Measurements from ENCODE around the gene HSPBAP1. TPM values are rescaled to one million over a fixed set of nuclear protein-coding genes. Genes with fewer than 3 reads are reported as not detected.

Gene HSPBAP1
- total RNA-seq, 2 donors from 2014 or later, result 4.1 to 9.3 TPM

- no peak overlapping the region for H3K4me3 ChIP-seq
- H3K36me3 ChIP-seq, result no peaks in the 10 kb centered on the region
- no peaks in the 10 kb centered on the region for H3K27me3 ChIP-seq (replicated peaks; ENCODE audit: insufficient read depth)
- intact Hi-C loops (cut with DNase I), result no loop called here
- 69% methylated on average over 2 of the region's 2 CpGs for WGBS
- TF ChIP-seq CTCF (IDR thresholded peaks at IDR 0.05) (no peak), POLR2A (IDR thresholded peaks at IDR 0.05) (no peak), POLR2AphosphoS5 (IDR thresholded peaks at IDR 0.05) (no peak)
- no peak overlapping the region for H3K27ac ChIP-seq
- no peak for DNase-seq (ENCODE audit: low spot score)
- no peaks in the 10 kb centered on the region for H3K4me1 ChIP-seq (replicated peaks)
- no peaks in the 10 kb centered on the region for H3K9me3 ChIP-seq
These were observed 93.4 kb downstream of the HSPBAP1 start for GRCh38 chr3:122700193-122700592.

GRCh38 chr3:122697952-122698620 lies 95.5 kb downstream of the HSPBAP1 start:
- Histone ChIP-seq H3K27ac (no peak overlapping the region), H3K4me3 (no peak overlapping the region), H3K27me3 (replicated peaks; ENCODE audit: insufficient read depth) (no peaks in the 10 kb centered on the region), H3K9me3 (no peaks in the 10 kb centered on the region), H3K4me1 (replicated peaks) (no peaks in the 10 kb centered on the region), H3K36me3 (no peaks in the 10 kb centered on the region)
- TF ChIP-seq POLR2AphosphoS5 (IDR thresholded peaks at IDR 0.05) (no peak), CTCF (IDR thresholded peaks at IDR 0.05) (no peak), POLR2A (IDR thresholded peaks at IDR 0.05) (no peak)
- intact Hi-C loops (cut with DNase I), result no loop called here
- DNase-seq (ENCODE audit: low spot score), result no peak
- 58% methylated on average over 2 of the region's 2 CpGs for WGBS

- Histone ChIP-seq H3K27me3 (replicated peaks; ENCODE audit: insufficient read depth) (no peaks in the 10 kb centered on the region), H3K4me3 (no peak overlapping the region), H3K9me3 (no peaks in the 10 kb centered on the region), H3K27ac (no peak overlapping the region), H3K4me1 (replicated peaks) (no peaks in the 10 kb centered on the region), H3K36me3 (no peaks in the 10 kb centered on the region)
- no peak for TF ChIP-seq POLR2A (IDR thresholded peaks at IDR 0.05)
- no peak for TF ChIP-seq CTCF (IDR thresholded peaks at IDR 0.05)
- TF ChIP-seq POLR2AphosphoS5 (IDR thresholded peaks at IDR 0.05), result no peak
- no peak for DNase-seq (ENCODE audit: low spot score)
- intact Hi-C loops (cut with DNase I), result no loop called here
These were observed 97.6 kb downstream of the HSPBAP1 start for GRCh38 chr3:122695927-122696561.

- Histone ChIP-seq H3K36me3 (no peaks in the 10 kb centered on the region), H3K27me3 (replicated peaks; ENCODE audit: insufficient read depth) (no peaks in the 10 kb centered on the region), H3K4me3 (no peak overlapping the region), H3K4me1 (replicated peaks) (no peaks in the 10 kb centered on the region), H3K27ac (no peak overlapping the region), H3K9me3 (no peaks in the 10 kb centered on the region)
- no peak for TF ChIP-seq POLR2A (IDR thresholded peaks at IDR 0.05)
- no peak for TF ChIP-seq POLR2AphosphoS5 (IDR thresholded peaks at IDR 0.05)
- no peak for TF ChIP-seq CTCF (IDR thresholded peaks at IDR 0.05)
- intact Hi-C loops (cut with DNase I), result no loop called here
- no peak for DNase-seq (ENCODE audit: low spot score)
- WGBS, result 82% methylated on average over 7 of the region's 7 CpGs
These were observed 98.7 kb downstream of the HSPBAP1 start for GRCh38 chr3:122694966-122695365.

- Histone ChIP-seq H3K4me1 (replicated peaks) (no peaks in the 10 kb centered on the region), H3K9me3 (no peaks in the 10 kb centered on the region), H3K27ac (no peak overlapping the region), H3K4me3 (no peak overlapping the region), H3K36me3 (no peaks in the 10 kb centered on the region), H3K27me3 (replicated peaks; ENCODE audit: insufficient read depth) (no peaks in the 10 kb centered on the region)
- no peak for DNase-seq (ENCODE audit: low spot score)
- intact Hi-C loops (cut with DNase I), result no loop called here
- 61% methylated on average over 3 of the region's 3 CpGs for WGBS
- no peak for TF ChIP-seq POLR2AphosphoS5 (IDR thresholded peaks at IDR 0.05)
- TF ChIP-seq POLR2A (IDR thresholded peaks at IDR 0.05), result no peak
- no peak for TF ChIP-seq CTCF (IDR thresholded peaks at IDR 0.05)
These were observed 101.0 kb downstream of the HSPBAP1 start for GRCh38 chr3:122692674-122693073.
